Embryonic facial prominence (tissue), 1 donor: ENCODE results near the gene CASP2.

Experiments
- DNase-seq: peaks from one replicate; pipeline ENCODE4 v3.0.0-alpha.2; 2016; ENCODE audit errors: extremely low spot score

The CASP2 gene

DNA sequence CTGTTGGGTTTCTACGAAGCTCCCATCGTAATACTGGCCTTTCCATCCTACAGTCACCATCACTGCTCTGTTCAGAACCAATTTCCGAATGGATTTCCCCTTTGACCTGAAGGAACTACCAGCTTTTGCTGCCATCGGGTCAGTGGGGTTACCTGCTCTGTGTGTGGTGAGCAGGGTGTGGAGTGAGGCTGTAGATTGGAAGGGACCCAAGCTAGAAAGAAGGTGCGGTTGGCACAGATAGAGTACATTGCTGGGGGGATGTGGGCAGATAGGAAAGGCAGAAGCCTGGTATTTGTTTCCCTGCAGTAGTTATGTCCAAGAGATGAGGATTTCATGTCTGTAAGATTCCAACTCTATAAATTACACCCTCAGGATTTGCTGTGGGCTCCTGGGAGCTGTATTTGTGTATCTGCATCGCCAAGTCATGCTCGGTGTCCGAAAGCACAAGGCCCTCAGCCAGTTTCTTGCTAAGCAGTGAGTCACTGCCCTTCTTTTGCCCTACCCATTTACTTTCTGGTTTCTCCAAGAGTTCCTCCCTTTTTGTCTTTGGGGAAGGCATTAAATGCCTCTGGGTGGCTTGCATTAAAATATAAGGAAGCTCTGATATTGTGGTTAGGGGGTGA is 43.1 kb downstream of the CASP2 start:
- DNase-seq: no peak

DNA sequence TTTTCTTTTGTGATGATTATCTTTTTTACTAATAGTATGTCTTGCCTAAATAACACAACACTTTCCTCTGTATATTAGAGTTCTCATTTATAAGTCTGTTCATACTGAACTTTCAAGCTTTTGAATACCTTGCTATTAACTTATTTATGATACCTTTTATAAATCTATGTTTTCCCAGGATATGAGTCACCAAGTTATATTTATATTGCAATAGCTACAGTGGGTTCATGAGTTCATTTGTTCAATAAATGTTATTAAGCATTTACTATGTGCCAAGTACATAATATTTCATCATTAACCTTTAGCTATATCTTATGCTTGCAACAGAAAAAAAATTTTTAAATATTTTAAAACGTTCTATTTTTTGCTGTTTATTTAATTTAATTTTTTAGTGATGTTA is 46.1 kb downstream of the CASP2 start:
- DNase-seq: no peak

DNA sequence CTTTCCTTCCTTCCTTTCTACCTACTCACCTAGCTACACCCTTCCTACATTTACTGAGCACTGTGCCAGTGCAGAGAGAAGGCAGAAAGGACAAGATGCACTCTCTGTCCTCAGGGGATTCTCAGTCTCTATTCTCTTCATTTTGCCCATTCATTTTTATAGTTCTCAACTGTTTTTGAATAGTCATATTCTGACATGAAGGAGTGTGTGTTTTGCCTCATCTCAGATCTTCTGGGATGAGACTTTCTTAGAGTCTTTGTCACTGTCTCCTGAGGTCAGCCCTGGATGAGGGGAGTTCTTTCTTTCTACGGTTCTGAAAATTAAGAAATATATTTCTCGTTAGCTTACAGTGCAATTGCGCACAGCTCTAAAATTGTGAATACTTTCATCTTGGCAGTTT is 49.1 kb downstream of the CASP2 start:
- no peak for DNase-seq

DNA sequence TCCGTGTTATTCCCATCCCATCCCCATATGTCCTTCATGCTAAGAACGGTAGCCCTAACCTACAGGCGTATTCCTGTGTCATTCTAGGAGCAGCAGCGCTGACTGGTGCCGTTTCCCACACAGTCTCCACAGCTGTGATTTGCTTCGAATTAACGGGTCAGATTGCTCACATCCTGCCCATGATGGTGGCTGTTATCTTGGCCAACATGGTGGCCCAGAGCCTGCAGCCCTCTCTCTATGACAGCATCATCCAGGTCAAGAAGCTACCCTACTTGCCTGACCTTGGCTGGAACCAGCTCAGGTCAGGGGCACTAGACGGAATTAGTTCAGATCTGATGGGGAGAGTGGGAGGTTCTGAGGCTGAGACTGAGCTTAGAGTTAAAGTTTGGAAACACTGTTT is 53.7 kb downstream of the CASP2 start:
- DNase-seq: no peak

DNA sequence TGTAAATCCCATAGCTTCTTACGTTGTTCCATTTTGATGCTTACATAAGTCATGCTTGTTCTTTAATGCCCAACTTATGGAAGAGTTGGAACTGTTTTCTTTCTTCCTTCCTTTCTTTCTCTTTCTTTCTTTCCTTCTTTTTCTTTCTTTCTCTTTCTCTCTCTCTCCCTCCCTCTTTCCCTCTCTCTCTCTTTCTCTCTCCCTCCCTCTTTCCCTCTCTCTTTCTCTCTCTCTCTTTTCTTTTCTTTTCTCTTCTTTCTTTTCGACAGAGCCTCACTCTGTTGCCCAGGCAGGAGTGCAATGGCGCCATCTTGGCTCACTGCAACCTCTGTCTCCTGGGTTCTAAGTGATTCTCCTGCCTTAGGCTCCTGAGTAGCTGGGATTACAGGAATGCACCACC is 55.4 kb downstream of the CASP2 start:
- no peak for DNase-seq

DNA sequence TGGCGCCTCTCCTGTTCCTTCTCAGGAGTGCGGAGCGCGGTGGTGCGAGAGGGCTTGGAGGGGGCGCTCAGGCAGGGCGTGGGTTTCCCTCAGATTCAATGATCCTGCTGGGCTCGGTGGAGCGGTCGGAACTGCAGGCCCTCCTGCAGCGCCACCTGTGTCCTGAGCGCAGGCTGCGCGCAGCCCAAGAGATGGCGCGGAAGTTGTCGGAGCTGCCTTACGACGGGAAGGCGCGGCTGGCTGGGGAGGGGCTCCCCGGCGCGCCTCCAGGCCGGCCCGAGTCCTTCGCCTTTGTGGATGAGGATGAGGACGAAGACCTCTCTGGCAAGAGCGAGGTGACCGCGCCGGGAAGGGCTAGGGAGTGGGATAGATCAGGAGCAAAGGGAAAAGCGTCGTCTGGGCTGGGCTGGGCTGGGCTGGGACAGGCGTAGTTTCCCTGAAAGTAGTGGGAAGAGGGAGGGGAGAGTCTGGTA is 57.3 kb downstream of the CASP2 start:
- no peak for DNase-seq

DNA sequence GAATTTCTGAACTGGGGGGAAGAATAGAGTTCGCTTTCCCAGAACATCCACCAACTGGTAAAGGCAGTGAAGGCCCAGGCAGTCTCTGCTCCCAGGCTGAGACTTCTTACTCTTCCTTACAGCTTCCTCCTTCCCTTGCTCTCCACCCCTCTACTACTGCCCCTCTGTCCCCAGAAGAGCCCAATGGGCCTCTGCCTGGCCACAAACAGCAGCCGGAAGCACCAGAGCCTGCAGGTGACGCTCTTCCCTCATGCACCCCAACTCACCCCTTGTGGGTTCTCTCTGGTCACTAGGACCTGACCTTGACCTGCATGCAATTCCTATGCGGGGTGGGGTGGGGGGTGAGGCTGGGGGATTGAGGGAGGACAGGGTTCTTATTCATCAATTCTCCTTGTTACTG is 57.9 kb downstream of the CASP2 start:
- DNase-seq: no peak

DNA sequence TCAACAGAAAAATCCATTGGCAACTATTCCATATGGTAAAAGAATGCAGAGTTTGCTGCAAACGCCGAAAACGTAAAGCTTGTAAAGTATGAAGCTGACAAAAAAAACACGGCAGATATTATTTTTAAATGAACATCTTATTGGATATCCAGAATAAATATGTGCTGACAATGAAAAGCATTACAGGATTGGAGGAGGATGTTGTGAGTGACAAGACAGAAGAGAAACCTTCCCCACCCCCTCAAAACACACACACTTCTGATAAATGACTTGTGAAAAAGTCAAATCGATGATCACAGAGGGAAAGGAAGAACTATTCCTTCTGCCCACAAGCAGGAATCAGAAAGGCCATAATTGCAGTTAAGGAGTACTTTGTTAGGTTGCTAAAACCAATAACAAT is 59.8 kb downstream of the CASP2 start:
- no peak for DNase-seq

DNA sequence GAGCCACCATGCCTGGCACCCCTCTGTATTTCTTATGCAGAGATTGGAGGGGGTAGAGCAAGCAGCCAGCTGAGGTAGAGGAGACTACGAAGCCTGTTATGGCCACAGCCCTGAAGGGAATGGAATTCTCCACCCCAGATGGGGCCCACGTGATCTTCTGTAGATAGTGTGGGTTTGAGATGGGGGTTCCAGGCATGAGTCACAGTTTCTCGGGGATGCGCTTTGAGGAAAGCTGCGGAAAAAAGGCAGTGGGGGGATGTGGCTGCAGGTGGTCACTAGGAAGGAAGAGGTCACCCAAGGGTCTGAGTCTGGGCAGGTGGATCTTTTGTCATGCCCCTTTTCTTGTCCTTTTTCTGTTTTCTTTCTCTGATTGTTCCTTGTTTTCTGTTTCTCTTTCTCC is 62.9 kb downstream of the CASP2 start:
- no peak for DNase-seq

DNA sequence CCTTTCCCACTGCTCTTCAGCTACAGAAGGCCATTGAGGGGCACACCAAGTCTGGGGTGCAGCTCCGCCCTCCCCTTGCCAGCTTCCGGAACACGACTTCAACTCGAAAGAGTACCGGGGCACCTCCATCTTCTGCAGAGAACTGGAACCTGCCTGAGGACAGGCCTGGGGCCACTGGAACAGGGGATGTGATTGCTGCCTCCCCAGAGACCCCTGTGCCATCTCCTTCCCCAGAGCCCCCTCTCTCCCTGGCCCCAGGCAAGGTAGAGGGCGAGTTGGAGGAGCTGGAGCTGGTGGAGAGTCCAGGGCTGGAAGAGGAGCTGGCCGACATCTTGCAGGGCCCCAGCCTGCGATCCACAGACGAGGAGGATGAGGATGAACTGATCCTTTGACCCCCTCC is 63.4 kb downstream of the CASP2 start:
- DNase-seq: no peak

DNA sequence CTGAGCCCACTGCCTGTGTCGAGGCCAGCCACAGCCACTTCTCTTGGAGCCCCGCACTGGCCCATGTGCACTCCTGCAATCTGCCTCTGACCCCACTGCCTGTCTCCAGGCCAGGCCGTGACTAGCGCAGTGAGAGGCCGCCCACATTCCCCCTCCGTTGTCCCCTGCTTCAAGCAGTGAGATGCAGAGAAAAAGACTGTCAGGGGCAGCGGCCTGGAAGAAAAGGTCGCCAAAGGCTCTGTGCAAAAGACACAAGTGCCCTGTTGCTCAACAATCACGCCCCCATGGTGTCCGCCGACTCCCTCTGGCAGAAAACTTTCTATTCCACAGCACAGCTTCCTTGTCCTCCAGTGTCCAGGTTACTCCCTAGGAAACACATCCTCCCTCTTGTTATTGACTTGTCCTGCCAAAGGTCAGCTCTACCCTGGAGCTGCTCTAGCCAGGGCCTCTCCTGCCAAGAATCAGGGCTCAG is 64.4 kb downstream of the CASP2 start:
- DNase-seq: no peak

DNA sequence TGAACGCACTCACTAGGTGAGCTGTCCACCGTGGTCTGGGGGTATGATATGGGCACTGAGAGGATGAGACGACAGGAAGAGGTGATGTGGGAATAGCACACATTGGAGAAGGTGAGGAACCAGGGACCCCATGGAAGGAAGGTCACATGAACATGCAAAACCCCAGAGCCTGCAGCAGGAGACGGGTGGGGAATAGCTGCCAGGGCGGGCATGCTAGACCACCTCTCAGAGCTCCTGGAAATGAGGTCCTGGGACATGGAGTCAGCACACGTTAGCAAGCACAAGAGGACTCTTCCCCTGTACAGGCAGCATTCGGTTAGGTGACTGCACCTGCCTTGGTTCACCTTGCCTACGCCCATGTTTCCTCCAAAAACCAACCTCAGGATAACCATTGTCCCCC is 66.2 kb downstream of the CASP2 start:
- DNase-seq: no peak

DNA sequence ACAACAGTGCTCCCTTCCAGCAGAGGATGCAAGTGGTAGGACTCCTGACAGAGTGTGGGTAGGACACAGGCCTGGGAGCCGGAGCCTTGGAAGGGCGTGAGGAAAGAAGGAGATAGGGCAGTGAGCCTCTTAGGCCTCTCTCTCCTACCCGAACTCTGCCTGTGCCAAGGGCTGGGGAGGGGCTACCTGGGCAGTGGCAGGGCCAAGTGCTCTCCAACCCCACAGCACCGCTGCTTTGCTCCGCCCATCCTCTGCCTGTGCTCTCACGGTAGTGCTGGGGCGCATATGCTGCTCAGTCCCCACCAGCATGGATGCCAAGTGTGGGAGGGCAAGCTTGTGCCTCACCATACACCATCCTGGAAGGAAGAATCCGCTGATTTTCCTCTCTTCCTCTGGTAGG is 66.8 kb downstream of the CASP2 start:
- DNase-seq: no peak

DNA sequence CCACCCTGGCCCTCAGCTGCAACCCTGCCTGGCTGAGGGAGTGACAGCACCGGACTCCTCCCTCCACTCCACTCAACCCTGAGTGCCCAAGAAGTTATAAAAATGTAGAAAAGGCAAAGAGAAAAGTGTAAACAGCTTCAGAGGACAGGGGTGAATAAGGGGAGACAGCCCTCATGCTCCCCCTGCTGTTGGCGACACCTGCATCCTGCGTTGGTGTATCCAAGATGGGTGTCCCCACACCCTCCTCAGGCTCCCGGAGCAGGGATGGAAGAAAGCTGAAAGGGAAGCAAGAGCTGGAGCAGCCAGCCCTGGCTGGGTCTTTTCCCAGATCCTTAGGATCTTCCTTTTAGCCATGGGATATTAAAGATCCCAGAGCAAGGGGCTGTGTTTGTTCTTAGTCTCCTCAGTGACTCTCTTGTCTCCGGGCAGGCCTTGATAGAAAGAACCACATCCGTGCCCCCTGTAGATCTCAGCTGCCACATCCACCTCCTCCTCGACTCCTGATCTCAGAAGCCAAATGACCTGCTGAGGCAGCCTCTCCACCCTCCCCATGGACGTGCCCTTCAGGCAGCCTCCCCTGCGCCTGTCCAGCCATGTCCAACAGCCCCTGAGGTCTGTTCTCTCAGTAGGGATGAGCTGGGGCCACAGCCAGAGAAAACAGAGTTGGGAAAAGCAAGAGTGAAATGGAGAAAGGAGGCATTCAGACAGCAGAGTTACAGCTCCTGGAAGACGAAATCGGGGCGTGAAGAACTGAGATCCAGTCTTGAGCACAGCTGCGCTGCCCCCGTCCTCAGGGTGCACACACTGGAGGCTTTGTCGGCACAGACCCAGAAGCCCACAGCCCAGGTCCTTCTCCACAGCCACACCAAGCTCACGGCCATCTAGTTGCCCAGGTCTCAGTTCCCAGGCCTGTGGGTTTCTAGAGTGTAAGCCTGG is 67.6 kb downstream of the CASP2 start:
- DNase-seq: no peak

DNA sequence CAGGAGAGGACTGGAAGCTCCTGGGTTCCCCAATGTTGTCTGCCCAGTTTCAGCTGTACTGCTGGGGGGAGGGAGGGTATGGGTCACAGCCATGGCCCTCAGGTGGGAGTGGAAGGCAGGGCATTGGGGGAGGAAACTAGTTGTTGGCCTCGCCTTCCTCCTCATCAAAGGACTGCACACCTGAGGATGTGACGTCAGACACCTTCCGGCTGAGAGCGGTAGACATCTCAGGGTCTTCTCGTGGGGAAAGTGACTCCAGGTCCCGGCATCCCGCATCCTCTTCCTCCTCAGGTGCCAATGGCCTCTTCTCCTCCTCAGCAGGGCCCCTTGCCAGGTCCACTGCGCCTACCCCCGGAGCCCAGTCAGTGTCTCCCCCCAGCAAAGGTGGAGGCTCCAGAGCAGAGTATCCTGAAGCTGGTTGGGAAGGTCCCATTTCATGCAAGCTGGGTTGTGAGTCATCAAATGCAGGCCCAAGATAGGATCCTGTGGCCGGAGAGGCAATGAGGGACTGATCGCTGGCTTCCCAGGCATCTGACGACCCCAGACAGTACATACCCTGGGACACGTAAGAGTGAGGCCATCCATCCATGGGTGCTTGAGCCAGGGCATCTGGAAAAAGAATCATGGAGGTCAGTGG is 68.4 kb downstream of the CASP2 start:
- DNase-seq: no peak
